Endothelial cell of umbilical vein (primary cell): Measurements from ENCODE around the gene GEMIN4. TPM values are rescaled to one million over a fixed set of nuclear protein-coding genes. Genes with fewer than 3 reads are reported as not detected.

Experiments
- BruUV-seq: library from RNA; stranded (reverse); fragments of 400-500 nt; replicated peaks from 2 replicates; lab custom pipeline; 2021; lab: Mats Ljungman, UMichigan
- CTCF ChIA-PET: fragments of 300-600, 350-600 bp; sonication (Branson Sonifier 250); formaldehyde crosslinking; loops from one replicate; lab custom pipeline; 2021; ENCODE audit warnings: antibody characterized with exemption, inconsistent platforms; lab: Charles Lee
- POLR2A ChIA-PET: fragments of 300-600, 350-600 bp; sonication (Branson Sonifier 250); formaldehyde crosslinking; loops from one replicate; lab custom pipeline; 2021; ENCODE audit warnings: antibody characterized with exemption, inconsistent platforms; lab: Charles Lee
- DNase-seq: peaks from one replicate; pipeline ENCODE4 v3.0.0-alpha.2; 2011; ENCODE audit warnings: low read depth, low spot score
- FAIRE-seq: peaks from 2 replicates; lab custom pipeline; 2011; peaks lifted over from hg19 to GRCh38; lab: Jason Lieb, UNC
- H2AFZ ChIP-seq: 2 replicates; pipeline ENCODE4 v1.6.0; 2012; ENCODE audit warnings: low read depth, low read length, control low read depth, inconsistent platforms
- H3K27ac ChIP-seq: 2 replicates; pipeline ENCODE4 v1.5.1; 2011; ENCODE audit warnings: low read depth, mild to moderate bottlenecking, control low read depth, low read length, moderate library complexity; ENCODE audit not compliant: insufficient read depth
- H3K27me3 ChIP-seq, 2 experiments: 2 replicates each; pipeline versions ENCODE4 v1.6.0 to v1.6.1; 2011; ENCODE audit warnings: low read length in 2 of 2, mixed read lengths in 1 of 2; ENCODE audit not compliant: control insufficient read depth in 2 of 2, insufficient read depth in 2 of 2
- H3K36me3 ChIP-seq, 2 experiments: 2 replicates in 1 of 2; 3 replicates in 1 of 2; pipeline ENCODE4 v1.5.1; 2011; ENCODE audit warnings: low read length in 2 of 2, mild to moderate bottlenecking in 1 of 2, moderate library complexity in 1 of 2; ENCODE audit not compliant: control insufficient read depth in 2 of 2, insufficient read depth in 2 of 2; ENCODE audit errors: extremely low read depth in 1 of 2
- H3K4me1 ChIP-seq: 3 replicates; pipeline ENCODE4 v1.5.1; 2011; ENCODE audit warnings: mild to moderate bottlenecking, low read length; ENCODE audit not compliant: control insufficient read depth, insufficient read depth; ENCODE audit errors: extremely low read depth
- H3K4me2 ChIP-seq: 2 replicates; pipeline ENCODE4 v1.6.1; 2011; ENCODE audit warnings: low read length, control low read depth, mixed read lengths; ENCODE audit not compliant: insufficient read depth
- H3K4me3 ChIP-seq, 3 experiments: fragments of 200-600 bp in 1 of 3; sonication (generic), shearing (Covaris generic) in 1 of 3; replicated peaks in 1 of 3; 2 replicates each; pipeline ENCODE4 v1.5.1; 2011 to 2016; ENCODE audit warnings: control low read depth in 3 of 3, low read length in 3 of 3, mild to moderate bottlenecking in 2 of 3, inconsistent platforms in 1 of 3, low read depth in 1 of 3, moderate library complexity in 1 of 3; ENCODE audit not compliant: insufficient read depth in 1 of 3
- H3K79me2 ChIP-seq: 2 replicates; pipeline ENCODE4 v1.6.0; 2012; ENCODE audit warnings: low read length, inconsistent platforms; ENCODE audit not compliant: control insufficient read depth, insufficient read depth
- H3K9ac ChIP-seq: replicated peaks from 2 replicates; pipeline ENCODE3; 2011; ENCODE audit warnings: low read length, control low read depth; ENCODE audit not compliant: insufficient read depth; ENCODE audit errors: extremely low read depth
- H3K9me1 ChIP-seq: replicated peaks from 3 replicates; pipeline ENCODE4 v1.6.0; 2011; ENCODE audit warnings: mild to moderate bottlenecking, low read length; ENCODE audit not compliant: control insufficient read depth, insufficient read depth; ENCODE audit errors: extremely low read depth
- H3K9me3 ChIP-seq: replicated peaks from 2 replicates; pipeline ENCODE4 v1.5.1; 2012; ENCODE audit warnings: low read length, inconsistent platforms; ENCODE audit not compliant: control insufficient read depth, insufficient read depth
- H4K20me1 ChIP-seq: replicated peaks from 2 replicates; pipeline ENCODE3; 2011; ENCODE audit warnings: mild to moderate bottlenecking, low read length; ENCODE audit not compliant: control insufficient read depth, insufficient read depth; ENCODE audit errors: extremely low read depth
- EZH2 ChIP-seq: IDR thresholded peaks from 2 replicates; pipeline ENCODE4 v1.6.1; 2012; ENCODE audit warnings: borderline replicate concordance, low read depth, mild to moderate bottlenecking, moderate library complexity, low read length, inconsistent platforms; ENCODE audit not compliant: severe bottlenecking
- FOS ChIP-seq: IDR thresholded peaks from 2 replicates; pipeline ENCODE4 v1.6.1; 2011; ENCODE audit warnings: mild to moderate bottlenecking, low read length, moderate library complexity, borderline replicate concordance; ENCODE audit not compliant: insufficient read depth
- GATA2 ChIP-seq: IDR thresholded peaks from 2 replicates; pipeline ENCODE4 v1.7.0; 2011; ENCODE audit warnings: low read depth, mild to moderate bottlenecking, moderate library complexity, mixed read lengths, low read length; ENCODE audit not compliant: insufficient read length, insufficient read depth
- JUN ChIP-seq: IDR thresholded peaks from 2 replicates; pipeline ENCODE4 v1.6.1; 2011; ENCODE audit warnings: borderline replicate concordance, low read depth; ENCODE audit not compliant: insufficient read length, insufficient read depth
- MAX ChIP-seq: IDR thresholded peaks from 2 replicates; pipeline ENCODE4 v1.6.1; 2011; ENCODE audit not compliant: insufficient read depth, insufficient read length
- MYC ChIP-seq: IDR thresholded peaks from one replicate; pipeline ENCODE4 v1.6.1; 2011; ENCODE audit warnings: mild to moderate bottlenecking, low read depth, low read length
- POLR2A ChIP-seq: IDR thresholded peaks from 2 replicates; pipeline ENCODE4 v1.6.1; 2012; ENCODE audit warnings: low read depth, mild to moderate bottlenecking, control low read depth, low read length
- POLR2AphosphoS5 ChIP-seq: IDR thresholded peaks from 2 replicates; pipeline ENCODE4 v1.6.1; 2012; ENCODE audit warnings: low read depth, mild to moderate bottlenecking, control low read depth, low read length, moderate library complexity; ENCODE audit not compliant: insufficient read depth
- dilution Hi-C: fragments of 300-500 bp; cut with MboI; formaldehyde crosslinking; loops from one replicate; pipeline ENCODE4 v1.15.0; 2019; ENCODE audit warnings: low sequenced_read_pairs; ENCODE audit not compliant: extremely low pct_ligation_motif_present
- intact Hi-C: fragments of 100-400 bp; cut with micrococcal nuclease; formaldehyde crosslinking; loops from one replicate; pipeline ENCODE4 v1.10.0; 2022
- polyA plus RNA-seq, 4 experiments: library from polyadenylated mRNA; depleted of rRNA in 3 of 4; stranded (reverse) in 3 of 4; unstranded in 1 of 4; fragments of >200 nt; gene quantifications; 2 replicates each; pipeline versions ENCODE4 v1.2.1 to v1.2.3, GENCODE V29; 2011 to 2012; ENCODE audit warnings: missing spikeins in 1 of 4
- total RNA-seq: library from RNA; stranded (reverse); gene quantifications from 2 replicates; pipeline ENCODE4 v1.2.3, GENCODE V29; 2021
- TF ChIP-seq, protein P1 (sequence below), 2 donors: IDR thresholded peaks; 1 replicate in 1 of 2; 2 replicates in 1 of 2; pipeline ENCODE4 v1.5.1; 2011; ENCODE audit warnings: low read length in 2 of 2, mild to moderate bottlenecking in 2 of 2, moderate library complexity in 2 of 2, control low read depth in 1 of 2, inconsistent platforms in 1 of 2, low read depth in 1 of 2; ENCODE audit not compliant: insufficient read depth in 1 of 2; ENCODE audit errors: extremely low read depth in 1 of 2

The GEMIN4 gene
- total and polyA plus RNA-seq, 2 donors (not counting 3 experiments of a cell fraction or from before 2014, with no cell fraction given) = 23.5 to 29.9 TPM

- Histone ChIP-seq H3K9me3 (no peaks in the 10 kb centered on the region), H3K27ac (no peak overlapping the region), H4K20me1 (no peaks in the 10 kb centered on the region), H3K36me3 (peaks cover 12 to 15% of the 10 kb centered on the region in 2 experiments), H3K4me3 (no peak overlapping the region), H3K27me3 (no peaks in the 10 kb centered on the region), H3K79me2 (no peaks in the 10 kb centered on the region), H3K9ac (no peak overlapping the region), H3K4me2 (no peak overlapping the region), H3K9me1 (no peaks in the 10 kb centered on the region), H2AFZ (no peak overlapping the region), H3K4me1 (peaks cover 10% of the 10 kb centered on the region)
- dilution Hi-C loops (loop anchor here (25.0 kb wide), 1 partner anchor 195 kb away; the partner anchor contains the start of genes NXN and TIMM22), intact Hi-C loops (no loop called here)
- no peak for FAIRE-seq
- CTCF ChIA-PET = interaction anchor here (0.6 to 15.3 kb wide), 4 partner anchors 87 to 264 kb away, joined by 3 to 341 read pairs (median 6); partner anchors contain the start of gene NXN
- TF ChIP-seq MAX (no peak), POLR2AphosphoS5 (no peak), GATA2 (no peak), MYC (no peak), JUN (no peak), POLR2A (no peak), EZH2 (no peak), FOS (no peak)
- TF ChIP-seq, protein P1, sequence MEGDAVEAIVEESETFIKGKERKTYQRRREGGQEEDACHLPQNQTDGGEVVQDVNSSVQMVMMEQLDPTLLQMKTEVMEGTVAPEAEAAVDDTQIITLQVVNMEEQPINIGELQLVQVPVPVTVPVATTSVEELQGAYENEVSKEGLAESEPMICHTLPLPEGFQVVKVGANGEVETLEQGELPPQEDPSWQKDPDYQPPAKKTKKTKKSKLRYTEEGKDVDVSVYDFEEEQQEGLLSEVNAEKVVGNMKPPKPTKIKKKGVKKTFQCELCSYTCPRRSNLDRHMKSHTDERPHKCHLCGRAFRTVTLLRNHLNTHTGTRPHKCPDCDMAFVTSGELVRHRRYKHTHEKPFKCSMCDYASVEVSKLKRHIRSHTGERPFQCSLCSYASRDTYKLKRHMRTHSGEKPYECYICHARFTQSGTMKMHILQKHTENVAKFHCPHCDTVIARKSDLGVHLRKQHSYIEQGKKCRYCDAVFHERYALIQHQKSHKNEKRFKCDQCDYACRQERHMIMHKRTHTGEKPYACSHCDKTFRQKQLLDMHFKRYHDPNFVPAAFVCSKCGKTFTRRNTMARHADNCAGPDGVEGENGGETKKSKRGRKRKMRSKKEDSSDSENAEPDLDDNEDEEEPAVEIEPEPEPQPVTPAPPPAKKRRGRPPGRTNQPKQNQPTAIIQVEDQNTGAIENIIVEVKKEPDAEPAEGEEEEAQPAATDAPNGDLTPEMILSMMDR (IDR thresholded peaks at IDR 0.05; ENCODE audit: extremely low read depth in 1 of 2, insufficient read depth in 1 of 2, low read depth in 1 of 2, low read length in 2 of 2) = no peak
- no peak for DNase-seq
- no TSS peak for BruUV-seq
- POLR2A ChIA-PET = no interaction called here
These were observed 40.2 kb upstream of the GEMIN4 start for GRCh38 chr17:792277-792676.
